HL-60 (cell line): ENCODE measurements around the gene COPZ2.

Source experiments
- CTCF ChIP-seq: IDR thresholded peaks from one replicate; pipeline ENCODE4 v1.5.1; 2011; ENCODE audit warnings: low read length, control low read depth, inconsistent platforms; ENCODE audit not compliant: insufficient read depth
- GABPA ChIP-seq: IDR thresholded peaks from 2 replicates; pipeline ENCODE4 v1.6.1; 2012; ENCODE audit warnings: low read depth
- POLR2AphosphoS5 ChIP-seq: IDR thresholded peaks from 2 replicates; pipeline ENCODE4 v1.6.1; 2012; ENCODE audit warnings: low read depth
- REST ChIP-seq: IDR thresholded peaks from 2 replicates; pipeline ENCODE4 v1.6.1; 2012; ENCODE audit warnings: low read depth; ENCODE audit not compliant: insufficient replicate concordance
- SPI1 ChIP-seq: IDR thresholded peaks from 2 replicates; pipeline ENCODE4 v1.6.1; 2012; ENCODE audit warnings: low read depth, mild to moderate bottlenecking, borderline replicate concordance

- TF ChIP-seq POLR2AphosphoS5, result no peak
- TF ChIP-seq CTCF, result no peak
- no peak for TF ChIP-seq REST
- no peak for TF ChIP-seq SPI1
- no peak for TF ChIP-seq GABPA
Observed at GRCh38 chr17:47996201-47996600, 41.4 kb downstream of the COPZ2 start.
